A549 (cell line): Measurements from ENCODE around the gene MAP3K10. TPM values are rescaled to one million over a fixed set of nuclear protein-coding genes. Genes with fewer than 3 reads are reported as not detected.

Source experiments
- ATAC-seq, 2 experiments: fragments of 200-7000 bp in 1 of 2; fragments of >200 bp in 1 of 2; cut with Nextera tagmentation in 1 of 2; cut with Tn5 transposase in 1 of 2; 3 replicates each; pipeline versions ENCODE4 v1.8.0 to v1.9.1; 2018 to 2020; ENCODE audit warnings: mild to moderate bottlenecking in 1 of 2, moderate library complexity in 1 of 2
- CTCF ChIA-PET: fragments of 300-600 bp; sonication (Branson Sonifier 250); formaldehyde crosslinking; extraction: SDS; loops from one replicate; lab custom pipeline; 2021; ENCODE audit warnings: antibody characterized with exemption, inconsistent platforms; lab: Yijun Ruan, JAX
- POLR2A ChIA-PET: fragments of 350-600 bp; formaldehyde crosslinking; extraction: SDS; loops from one replicate; lab custom pipeline; 2021; ENCODE audit warnings: antibody characterized with exemption, inconsistent platforms; lab: Yijun Ruan, JAX
- DNase-seq, 2 experiments: peaks; one replicate each; pipeline versions ENCODE4 v3.0.0 to v3.0.0-alpha.2; 2011 to 2016; ENCODE audit warnings: low read depth in 1 of 2, low spot score in 1 of 2
- FAIRE-seq: peaks from 2 replicates; lab custom pipeline; 2011; peaks lifted over from hg19 to GRCh38; lab: Jason Lieb, UNC
- H3K27ac ChIP-seq, 2 experiments: fragments of >200 bp; sonication (Bioruptor Twin); formaldehyde crosslinking; 3 replicates each; pipeline ENCODE4 v1.5.1; 2016 to 2017
- H3K4me1 ChIP-seq: fragments of >200 bp; sonication (Bioruptor Twin); formaldehyde crosslinking; 3 replicates; pipeline ENCODE4 v1.6.1; 2016
- H3K4me2 ChIP-seq: fragments of >200 bp; sonication (Bioruptor Twin); formaldehyde crosslinking; 3 replicates; pipeline ENCODE4 v1.6.1; 2016
- H3K4me3 ChIP-seq: fragments of >200 bp; sonication (Bioruptor Twin); formaldehyde crosslinking; 3 replicates; pipeline ENCODE4 v1.5.1; 2016
- H3K9me3 ChIP-seq: fragments of >200 bp; sonication (Bioruptor Twin); formaldehyde crosslinking; 3 replicates; pipeline ENCODE4 v1.6.1; 2016
- HEYL ChIP-seq: fragments of 250-450 bp; sonication (Bioruptor Pico); IDR thresholded peaks from 2 replicates; pipeline ENCODE4 v1.8.0; 2021; ENCODE audit warnings: mild to moderate bottlenecking, moderate library complexity
- HMGXB4 ChIP-seq: fragments of 250-450 bp; sonication (Bioruptor Pico); IDR thresholded peaks from 2 replicates; pipeline ENCODE4 v1.5.0; 2021; ENCODE audit warnings: mild to moderate bottlenecking, moderate library complexity, borderline replicate concordance
- KDM1A ChIP-seq: fragments of 200-600 bp; sonication (generic); IDR thresholded peaks from 2 replicates; pipeline ENCODE4 v1.6.1; 2016; ENCODE audit warnings: low read depth, mild to moderate bottlenecking
- WGBS: methylation state at CpG from one replicate; pipeline ENCODE4 v1.1.6; 2017; ENCODE audit errors: missing lambda C conversion rate; 5-methylcytosine and 5-hydroxymethylcytosine counted together
- polyA plus RNA-seq, 4 experiments: library from polyadenylated mRNA; depleted of rRNA in 3 of 4; stranded (reverse); fragments of >200 nt; fragmentation: RNase III in 1 of 4; extraction: RNeasy Plus Mini Kit Qiagen cat#74134 plus additional on column Dnase treatment in 1 of 4; gene quantifications; 2 replicates in 3 of 4; 3 replicates in 1 of 4; pipeline ENCODE4 v1.2.3, GENCODE V29; 2011 to 2017

MAP3K10 gene
- polyA plus RNA-seq, 2 of the 4 experiments (the other 2 are of a cell fraction), result 6.6 to 21.0 TPM

- H3K4me3 ChIP-seq, result no peak overlapping the region
- no peak for ATAC-seq
- TF ChIP-seq HEYL (CRISPR knock-in tag) (no peak), HMGXB4 (CRISPR knock-in tag) (no peak), KDM1A (peak; percentile 84; the same call in 1 of the 2 replicates)
- TF ChIP-seq, all 56 proteins: peak for 1
- Histone ChIP-seq H3K27ac (no peak overlapping the region), H3K9me3 (no peaks in the 10 kb centered on the region), H3K4me1 (peaks cover 6% of the 10 kb centered on the region; the same call in 2 of the 3 replicates), H3K4me2 (no peak overlapping the region)
- WGBS, result 89% methylated on average over 19 of the region's 19 CpGs
- no peak for DNase-seq
- FAIRE-seq, result no peak
- ChIA-PET CTCF (interaction anchor here (0.7 to 10.4 kb wide), 7 partner anchors 10 to 130 kb away, joined by 3 to 86 read pairs (median 5); partner anchors contain the start of gene AKT2), POLR2A (interaction anchor here (0.6 kb wide), 1 partner anchor 327 kb away, joined by 5 read pairs; no protein-coding TSS in a partner anchor)
Observed at GRCh38 chr19:40264314-40265054, 73.3 kb downstream of the MAP3K10 start.

Other genes starting within 250 kb of the MAP3K10 start
- 192 and 208 TPM in 2 replicates for gene PSMC4, start 220.3 kb upstream of the MAP3K10 start, polyA plus RNA-seq (2011; rRNA removed)
- 276 to 295 TPM (median 284 TPM) in 3 replicates for gene PSMC4, start 220.3 kb upstream of the MAP3K10 start, polyA plus RNA-seq (2017; fragmentation: RNase III; extraction: RNeasy Plus Mini Kit Qiagen cat#74134 plus additional on column Dnase treatment)
- gene ZNF546, start 194.4 kb upstream of the MAP3K10 start, polyA plus RNA-seq (2011; rRNA removed), result 6.0 and 6.4 TPM in 2 replicates
- gene ZNF546, start 194.4 kb upstream of the MAP3K10 start, polyA plus RNA-seq (2017; fragmentation: RNase III; extraction: RNeasy Plus Mini Kit Qiagen cat#74134 plus additional on column Dnase treatment), result 3.1 to 3.8 TPM (median 3.7 TPM) in 3 replicates
- 10.0 and 15.7 TPM in 2 replicates for gene ZNF780B, start 135.2 kb upstream of the MAP3K10 start, polyA plus RNA-seq (2011; rRNA removed)
- gene ZNF780B, start 135.2 kb upstream of the MAP3K10 start, polyA plus RNA-seq (2017; fragmentation: RNase III; extraction: RNeasy Plus Mini Kit Qiagen cat#74134 plus additional on column Dnase treatment), result 7.1 to 10.3 TPM (median 8.7 TPM) in 3 replicates
- gene ZNF780A, start 100.5 kb upstream of the MAP3K10 start, polyA plus RNA-seq (2011; rRNA removed), result 39.3 and 48.1 TPM in 2 replicates
- 32.8 to 37.9 TPM (median 35.4 TPM) in 3 replicates for gene ZNF780A, start 100.5 kb upstream of the MAP3K10 start, polyA plus RNA-seq (2017; fragmentation: RNase III; extraction: RNeasy Plus Mini Kit Qiagen cat#74134 plus additional on column Dnase treatment)
- not detected in 2 replicates for gene TTC9B, start 27.0 kb downstream of the MAP3K10 start, polyA plus RNA-seq (2011; rRNA removed)
- gene TTC9B, start 27.0 kb downstream of the MAP3K10 start, polyA plus RNA-seq (2017; fragmentation: RNase III; extraction: RNeasy Plus Mini Kit Qiagen cat#74134 plus additional on column Dnase treatment), result 0.04 TPM in 1 of 3 replicates, not detected in the others
- 0.10 and 0.17 TPM in 2 replicates for gene CCNP, start 35.3 kb downstream of the MAP3K10 start, polyA plus RNA-seq (2011; rRNA removed)
- 0.13 to 0.16 TPM (median 0.15 TPM) in 3 replicates for gene CCNP, start 35.3 kb downstream of the MAP3K10 start, polyA plus RNA-seq (2017; fragmentation: RNase III; extraction: RNeasy Plus Mini Kit Qiagen cat#74134 plus additional on column Dnase treatment)
- gene AKT2, start 93.9 kb downstream of the MAP3K10 start, polyA plus RNA-seq (2011; rRNA removed), result 159 and 180 TPM in 2 replicates
- 125 to 136 TPM (median 132 TPM) in 3 replicates for gene AKT2, start 93.9 kb downstream of the MAP3K10 start, polyA plus RNA-seq (2017; fragmentation: RNase III; extraction: RNeasy Plus Mini Kit Qiagen cat#74134 plus additional on column Dnase treatment)
- 32.8 and 39.8 TPM in 2 replicates for gene C19orf47, start 157.0 kb downstream of the MAP3K10 start, polyA plus RNA-seq (2011; rRNA removed)
- gene C19orf47, start 157.0 kb downstream of the MAP3K10 start, polyA plus RNA-seq (2017; fragmentation: RNase III; extraction: RNeasy Plus Mini Kit Qiagen cat#74134 plus additional on column Dnase treatment), result 22.1 to 25.7 TPM (median 25.2 TPM) in 3 replicates
- gene PLD3, start 157.3 kb downstream of the MAP3K10 start, polyA plus RNA-seq (2011; rRNA removed), result 290 and 350 TPM in 2 replicates
- gene PLD3, start 157.3 kb downstream of the MAP3K10 start, polyA plus RNA-seq (2017; fragmentation: RNase III; extraction: RNeasy Plus Mini Kit Qiagen cat#74134 plus additional on column Dnase treatment), result 215 to 283 TPM (median 265 TPM) in 3 replicates
- 0.18 and 0.19 TPM in 2 replicates for gene HIPK4, start 198.8 kb downstream of the MAP3K10 start, polyA plus RNA-seq (2011; rRNA removed)
- 0.20 to 0.25 TPM (median 0.24 TPM) in 3 replicates for gene HIPK4, start 198.8 kb downstream of the MAP3K10 start, polyA plus RNA-seq (2017; fragmentation: RNase III; extraction: RNeasy Plus Mini Kit Qiagen cat#74134 plus additional on column Dnase treatment)
- 1.5 and 1.6 TPM in 2 replicates for gene PRX, start 222.0 kb downstream of the MAP3K10 start, polyA plus RNA-seq (2011; rRNA removed)
- 1.3 to 1.8 TPM (median 1.8 TPM) in 3 replicates for gene PRX, start 222.0 kb downstream of the MAP3K10 start, polyA plus RNA-seq (2017; fragmentation: RNase III; extraction: RNeasy Plus Mini Kit Qiagen cat#74134 plus additional on column Dnase treatment)
- gene SERTAD1, start 234.6 kb downstream of the MAP3K10 start, polyA plus RNA-seq (2011; rRNA removed), result 10.0 and 10.7 TPM in 2 replicates
- 12.5 to 14.9 TPM (median 13.6 TPM) in 3 replicates for gene SERTAD1, start 234.6 kb downstream of the MAP3K10 start, polyA plus RNA-seq (2017; fragmentation: RNase III; extraction: RNeasy Plus Mini Kit Qiagen cat#74134 plus additional on column Dnase treatment)